ENCODE data around the gene FANK1.

GRCh38 chr10:125940515-125940914 lies 44.2 kb downstream of the FANK1 start:
- no peak for TF ChIP-seq CTCF (IDR thresholded peaks at IDR 0.05; ENCODE audit: low read length)
- no peak for TF ChIP-seq EZH2phosphoT487 (IDR thresholded peaks at IDR 0.05; ENCODE audit: low read length)

All from MM.1S (cell line).